GM20000 (cell line): ENCODE data around the gene CERS6.

Source experiments
- DNase-seq: peaks from one replicate; pipeline ENCODE4 v3.0.0; 2012; ENCODE audit warnings: low spot score
- TF ChIP-seq, protein P1 (sequence below): IDR thresholded peaks from 2 replicates; pipeline ENCODE4 v1.5.1; 2012; ENCODE audit warnings: mild to moderate bottlenecking, control low read depth; ENCODE audit errors: extremely low read depth, missing control alignments

The CERS6 gene

GRCh38 chr2:168468354-168468753 lies 12.3 kb downstream of the CERS6 start:
- DNase-seq: no peak
- TF ChIP-seq, protein P1, sequence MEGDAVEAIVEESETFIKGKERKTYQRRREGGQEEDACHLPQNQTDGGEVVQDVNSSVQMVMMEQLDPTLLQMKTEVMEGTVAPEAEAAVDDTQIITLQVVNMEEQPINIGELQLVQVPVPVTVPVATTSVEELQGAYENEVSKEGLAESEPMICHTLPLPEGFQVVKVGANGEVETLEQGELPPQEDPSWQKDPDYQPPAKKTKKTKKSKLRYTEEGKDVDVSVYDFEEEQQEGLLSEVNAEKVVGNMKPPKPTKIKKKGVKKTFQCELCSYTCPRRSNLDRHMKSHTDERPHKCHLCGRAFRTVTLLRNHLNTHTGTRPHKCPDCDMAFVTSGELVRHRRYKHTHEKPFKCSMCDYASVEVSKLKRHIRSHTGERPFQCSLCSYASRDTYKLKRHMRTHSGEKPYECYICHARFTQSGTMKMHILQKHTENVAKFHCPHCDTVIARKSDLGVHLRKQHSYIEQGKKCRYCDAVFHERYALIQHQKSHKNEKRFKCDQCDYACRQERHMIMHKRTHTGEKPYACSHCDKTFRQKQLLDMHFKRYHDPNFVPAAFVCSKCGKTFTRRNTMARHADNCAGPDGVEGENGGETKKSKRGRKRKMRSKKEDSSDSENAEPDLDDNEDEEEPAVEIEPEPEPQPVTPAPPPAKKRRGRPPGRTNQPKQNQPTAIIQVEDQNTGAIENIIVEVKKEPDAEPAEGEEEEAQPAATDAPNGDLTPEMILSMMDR: no peak

DNA sequence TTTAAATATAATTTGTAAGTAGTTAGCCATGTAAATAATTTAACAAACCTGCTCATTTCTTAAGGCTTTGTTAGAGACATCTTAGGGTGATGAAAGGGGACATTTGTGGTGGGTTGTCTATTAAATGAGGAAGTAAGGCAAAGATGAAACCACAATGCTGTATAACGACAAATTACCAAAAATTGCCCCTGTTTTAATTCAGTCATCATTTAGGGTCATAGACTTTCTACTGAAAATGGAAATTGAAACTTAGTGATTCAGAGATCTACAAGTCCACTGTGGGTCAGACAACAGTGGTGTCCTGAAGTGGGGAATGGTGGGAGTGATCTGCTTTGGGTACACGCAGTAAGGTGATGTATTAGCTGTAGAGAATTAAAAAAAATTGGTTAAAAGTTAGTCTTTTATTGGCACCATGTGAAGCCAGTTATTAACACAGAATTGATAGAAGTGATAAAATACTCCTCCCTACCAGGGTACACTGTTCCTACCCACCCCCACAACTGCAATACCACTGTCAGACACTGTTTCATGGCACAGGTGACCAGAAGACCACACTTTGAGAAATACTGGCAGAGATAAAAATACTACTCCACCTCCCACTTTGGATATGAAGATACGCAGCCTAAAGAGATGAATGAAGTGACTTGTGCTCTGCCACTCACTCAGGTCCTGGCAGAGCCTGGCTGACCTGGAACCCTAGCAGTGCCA lies 13.4 kb downstream of the CERS6 start:
- peak; percentile 38 for DNase-seq
- TF ChIP-seq, protein P1: no peak

DNA sequence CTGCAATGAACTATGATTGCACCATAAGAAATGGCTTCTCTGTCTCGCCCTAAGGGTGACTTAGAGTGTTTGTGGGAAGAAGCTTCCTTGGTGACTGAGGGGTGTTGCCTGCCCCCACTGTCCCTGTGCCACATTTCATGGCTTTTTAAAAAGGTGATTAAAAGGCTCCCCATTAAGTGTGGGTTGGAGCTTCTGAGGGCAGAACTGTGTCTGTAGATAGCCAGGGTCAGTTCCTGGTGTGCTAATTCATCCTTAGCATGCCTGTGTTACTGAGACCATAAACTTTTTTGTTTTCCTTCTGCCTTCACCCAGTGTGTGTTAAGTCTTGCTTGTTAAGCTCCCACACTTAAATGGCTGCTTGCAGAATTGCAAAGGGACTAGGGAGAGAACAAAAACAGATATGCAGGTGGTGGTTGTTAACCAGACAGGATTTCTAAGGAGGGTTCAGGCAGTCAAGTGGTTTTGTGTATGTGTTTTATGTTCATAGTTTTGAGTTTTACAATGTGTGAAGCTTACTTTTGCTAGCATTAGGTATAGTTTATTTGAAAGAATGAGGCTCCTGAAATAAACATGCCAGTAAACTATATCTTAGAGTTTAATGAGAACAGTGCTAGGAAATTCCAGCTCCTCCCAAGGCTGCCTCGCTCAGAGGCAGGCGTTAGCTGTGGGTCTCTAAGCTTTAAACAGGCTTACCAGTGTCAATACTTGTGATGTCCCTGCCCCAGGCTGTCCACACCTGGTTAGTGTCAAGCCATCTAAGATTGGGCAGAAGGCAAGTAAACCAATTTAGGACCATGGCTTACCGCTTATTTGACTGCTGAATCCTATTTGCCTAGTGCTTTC lies 14.5 kb downstream of the CERS6 start:
- no peak for DNase-seq
- TF ChIP-seq, protein P1: no peak

GRCh38 chr2:168471163-168471475 lies 15.0 kb downstream of the CERS6 start:
- no peak for DNase-seq
- TF ChIP-seq, protein P1: no peak

DNA sequence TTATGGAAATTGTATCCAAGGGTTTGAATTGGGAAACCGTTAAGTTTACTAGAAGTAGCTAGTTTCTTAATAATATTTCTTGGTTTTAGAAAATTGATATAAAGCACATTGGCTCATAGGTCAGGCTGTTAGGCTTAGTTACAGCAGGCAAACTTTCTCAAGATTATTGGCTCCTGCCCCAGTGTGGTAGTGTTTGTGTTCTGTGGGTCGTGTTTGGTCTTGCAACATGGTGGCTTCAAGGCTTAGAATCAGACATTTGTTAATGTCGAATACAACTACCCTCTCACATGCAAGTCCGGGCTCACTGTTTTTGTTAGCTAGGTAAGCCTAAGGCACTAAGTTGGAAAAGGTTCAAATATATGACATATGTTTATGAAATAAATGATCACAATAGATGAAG lies 19.6 kb downstream of the CERS6 start:
- TF ChIP-seq, protein P1: no peak
- DNase-seq: no peak

GRCh38 chr2:168478206-168478605 lies 22.1 kb downstream of the CERS6 start:
- no peak for DNase-seq
- TF ChIP-seq, protein P1: no peak

DNA sequence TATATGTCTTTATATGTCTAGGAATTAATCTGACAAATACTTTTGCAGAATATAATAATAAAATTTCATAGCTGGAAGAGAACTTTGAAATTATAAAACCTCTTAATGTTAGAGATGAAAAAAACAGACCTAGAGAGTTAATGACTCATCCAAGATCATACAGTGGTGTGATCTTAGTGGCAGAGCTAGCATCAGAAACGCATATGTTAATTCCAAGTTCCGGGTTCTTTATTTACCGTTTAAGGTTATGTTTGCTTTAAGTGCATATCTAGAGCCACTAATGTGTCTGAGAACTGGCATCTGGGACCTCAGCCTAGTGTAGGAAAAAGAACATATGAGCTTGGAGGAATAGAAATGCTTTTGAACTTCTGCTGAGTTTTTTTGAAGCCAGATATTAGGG lies 24.3 kb downstream of the CERS6 start:
- no peak for DNase-seq
- TF ChIP-seq, protein P1: no peak
